Breast epithelium (tissue), 3 donors: ENCODE data around the gene SHC3.

Experiments
- CTCF ChIP-seq, 3 donors: fragments of 450-650 bp; IDR thresholded peaks; one replicate each; pipeline ENCODE4 v1.5.1; 2016 to 2017; ENCODE audit warnings: antibody characterized with exemption in 3 of 3, mild to moderate bottlenecking in 3 of 3, moderate library complexity in 3 of 3
- POLR2A ChIP-seq: fragments of 450-650 bp; IDR thresholded peaks from one replicate; pipeline ENCODE4 v1.6.1; 2016; ENCODE audit warnings: antibody characterized with exemption, mild to moderate bottlenecking, moderate library complexity
- POLR2AphosphoS5 ChIP-seq, 3 donors: sonication (generic); formaldehyde crosslinking; IDR thresholded peaks; one replicate each; pipeline ENCODE4 v1.6.1; 2017; ENCODE audit warnings: antibody characterized with exemption in 3 of 3

GRCh38 chr9:89189215-89189614, 10.6 kb upstream of the SHC3 start:
- no peak for TF ChIP-seq POLR2AphosphoS5 (IDR thresholded peaks at IDR 0.05)
- no peak for TF ChIP-seq CTCF (IDR thresholded peaks at IDR 0.05)
- TF ChIP-seq POLR2A: no peak
